ENCODE measurements around the gene PDE1A. TPM values are rescaled to one million over a fixed set of nuclear protein-coding genes. Genes with fewer than 3 reads are reported as not detected.

The PDE1A gene
- total RNA-seq, 1 experiment from 2014 or later: not detected

DNA sequence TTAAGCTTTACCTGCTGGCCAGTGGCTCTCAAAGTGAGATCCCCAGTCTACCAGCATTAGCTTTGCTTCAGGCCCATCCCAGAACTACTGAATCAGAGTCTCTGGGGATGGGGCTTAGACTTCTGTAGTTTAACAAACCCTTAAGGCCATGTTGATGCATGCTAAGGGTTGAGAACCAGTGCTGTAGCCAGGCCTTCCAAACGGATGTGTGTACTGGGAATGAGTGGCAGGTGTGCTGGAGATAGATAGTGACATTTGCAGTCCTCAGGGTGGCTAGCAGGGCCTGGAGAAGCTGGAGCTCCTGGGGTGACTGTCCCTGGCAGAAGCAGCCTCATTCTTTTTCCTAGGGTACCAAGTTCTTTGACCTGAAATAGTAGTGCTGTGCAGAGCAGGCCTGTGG, 292.6 kb downstream of the PDE1A start:
- Mint-ChIP-seq H3K27me3 (ENCODE audit: insufficient read depth, unreplicated experiment) (peaks cover 2% of the 10 kb centered on the region), H3K4me3 (ENCODE audit: unreplicated experiment) (no peak overlapping the region), H3K4me1 (ENCODE audit: low read depth, unreplicated experiment) (no peaks in the 10 kb centered on the region), H3K36me3 (ENCODE audit: insufficient read depth, unreplicated experiment) (no peaks in the 10 kb centered on the region), H3K9me3 (ENCODE audit: unreplicated experiment) (no peaks in the 10 kb centered on the region), H3K27ac (ENCODE audit: unreplicated experiment) (no peak overlapping the region)
- POLR2A ChIA-PET: no interaction called here
- TF ChIP-seq, protein P1, sequence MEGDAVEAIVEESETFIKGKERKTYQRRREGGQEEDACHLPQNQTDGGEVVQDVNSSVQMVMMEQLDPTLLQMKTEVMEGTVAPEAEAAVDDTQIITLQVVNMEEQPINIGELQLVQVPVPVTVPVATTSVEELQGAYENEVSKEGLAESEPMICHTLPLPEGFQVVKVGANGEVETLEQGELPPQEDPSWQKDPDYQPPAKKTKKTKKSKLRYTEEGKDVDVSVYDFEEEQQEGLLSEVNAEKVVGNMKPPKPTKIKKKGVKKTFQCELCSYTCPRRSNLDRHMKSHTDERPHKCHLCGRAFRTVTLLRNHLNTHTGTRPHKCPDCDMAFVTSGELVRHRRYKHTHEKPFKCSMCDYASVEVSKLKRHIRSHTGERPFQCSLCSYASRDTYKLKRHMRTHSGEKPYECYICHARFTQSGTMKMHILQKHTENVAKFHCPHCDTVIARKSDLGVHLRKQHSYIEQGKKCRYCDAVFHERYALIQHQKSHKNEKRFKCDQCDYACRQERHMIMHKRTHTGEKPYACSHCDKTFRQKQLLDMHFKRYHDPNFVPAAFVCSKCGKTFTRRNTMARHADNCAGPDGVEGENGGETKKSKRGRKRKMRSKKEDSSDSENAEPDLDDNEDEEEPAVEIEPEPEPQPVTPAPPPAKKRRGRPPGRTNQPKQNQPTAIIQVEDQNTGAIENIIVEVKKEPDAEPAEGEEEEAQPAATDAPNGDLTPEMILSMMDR (IDR thresholded peaks at IDR 0.05; ENCODE audit: insufficient read depth in 1 of 2, low read depth in 1 of 2, low read length in 1 of 2, severe bottlenecking in 1 of 2, unreplicated experiment in 1 of 2): no peak
- H3K9me3 ChIP-seq: no peaks in the 10 kb centered on the region
- H3K4me1 ChIP-seq: no peaks in the 10 kb centered on the region
- no peaks in the 10 kb centered on the region for H3K36me3 ChIP-seq (ENCODE audit: control insufficient read depth, insufficient read depth, low read length)
- no peak for DNase-seq
- no peak overlapping the region for H3K4me3 ChIP-seq (ENCODE audit: low read depth, low read length)
- BruUV-seq (replicated peaks): no TSS peak
- intact Hi-C loops (cut with micrococcal nuclease; ENCODE audit: unreplicated experiment): loop anchor here (10.0 kb wide), 1 partner anchor 559 kb away; no protein-coding TSS in a partner anchor
- CTCF ChIA-PET: no interaction called here
- no peaks in the 10 kb centered on the region for H3K27me3 ChIP-seq (replicated peaks; ENCODE audit: control insufficient read depth, insufficient read depth, low read length)

DNA sequence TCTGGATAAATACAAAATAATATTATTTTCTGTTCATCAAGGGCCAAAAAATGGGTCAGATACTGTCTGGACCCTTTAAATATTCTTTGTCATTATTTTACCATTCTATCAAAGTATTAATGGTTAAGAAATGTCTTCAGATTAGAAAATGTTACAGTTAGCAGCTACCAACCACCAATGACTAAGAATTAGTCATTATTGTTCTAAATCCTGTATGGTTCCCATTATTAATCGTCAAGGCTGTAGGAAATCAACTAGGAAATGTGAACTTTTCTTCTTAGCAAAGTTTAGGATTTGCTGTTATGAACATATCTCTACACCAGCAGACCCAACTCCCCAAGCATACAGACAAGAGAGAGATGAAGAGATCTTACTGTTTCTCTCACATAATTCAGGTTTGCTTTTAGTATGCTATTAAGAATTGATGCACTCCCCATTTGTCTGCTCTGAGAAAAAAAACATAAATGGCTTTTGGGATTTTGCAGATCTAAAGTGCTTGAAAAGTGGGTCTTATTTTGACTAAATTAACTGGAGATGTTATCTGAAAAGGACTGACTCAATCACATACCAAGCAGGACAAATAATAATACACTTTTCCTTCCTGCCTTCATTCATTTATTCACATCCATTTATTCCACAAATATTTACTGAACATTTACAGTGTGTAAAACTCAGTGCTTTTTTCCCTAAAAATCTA, 293.5 kb downstream of the PDE1A start:
- POLR2A ChIA-PET: no interaction called here
- Mint-ChIP-seq H3K4me1 (ENCODE audit: low read depth, unreplicated experiment) (no peaks in the 10 kb centered on the region), H3K27me3 (ENCODE audit: insufficient read depth, unreplicated experiment) (peaks cover 2% of the 10 kb centered on the region), H3K36me3 (ENCODE audit: insufficient read depth, unreplicated experiment) (no peaks in the 10 kb centered on the region), H3K27ac (ENCODE audit: unreplicated experiment) (no peak overlapping the region), H3K4me3 (ENCODE audit: unreplicated experiment) (no peak overlapping the region), H3K9me3 (ENCODE audit: unreplicated experiment) (no peaks in the 10 kb centered on the region)
- no TSS peak for BruUV-seq (replicated peaks)
- Histone ChIP-seq H3K4me3 (ENCODE audit: low read depth, low read length) (no peak overlapping the region), H3K36me3 (ENCODE audit: control insufficient read depth, insufficient read depth, low read length) (no peaks in the 10 kb centered on the region), H3K9me3 (no peaks in the 10 kb centered on the region), H3K4me1 (no peaks in the 10 kb centered on the region), H3K27me3 (replicated peaks; ENCODE audit: control insufficient read depth, insufficient read depth, low read length) (no peaks in the 10 kb centered on the region)
- DNase-seq: no peak
- TF ChIP-seq, protein P1 (IDR thresholded peaks at IDR 0.05; ENCODE audit: insufficient read depth in 1 of 2, low read depth in 1 of 2, low read length in 1 of 2, severe bottlenecking in 1 of 2, unreplicated experiment in 1 of 2): no peak
- CTCF ChIA-PET: no interaction called here
- intact Hi-C loops (cut with micrococcal nuclease; ENCODE audit: unreplicated experiment): loop anchor here (10.0 kb wide), 1 partner anchor 559 kb away; no protein-coding TSS in a partner anchor

DNA sequence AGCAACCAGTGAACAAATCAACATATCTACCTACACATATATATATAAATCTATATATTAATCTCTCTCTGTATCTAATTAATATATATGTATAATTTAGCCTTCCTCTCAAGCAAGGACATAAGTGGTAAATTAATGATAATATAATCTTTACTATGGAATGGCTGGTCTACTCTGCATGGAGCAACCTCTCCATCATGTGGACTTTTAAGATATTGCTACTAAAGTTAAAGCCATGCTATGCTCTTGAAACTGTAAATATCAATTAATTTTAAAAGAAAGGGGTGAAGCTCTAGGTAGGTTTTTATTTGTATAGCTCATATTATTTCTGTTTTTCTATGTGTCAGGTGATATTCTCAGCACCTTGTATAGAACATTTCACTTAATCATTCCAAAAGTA, 294.2 kb downstream of the PDE1A start:
- Mint-ChIP-seq H3K27me3 (ENCODE audit: insufficient read depth, unreplicated experiment) (peaks cover 2% of the 10 kb centered on the region), H3K4me3 (ENCODE audit: unreplicated experiment) (no peak overlapping the region), H3K27ac (ENCODE audit: unreplicated experiment) (no peak overlapping the region), H3K36me3 (ENCODE audit: insufficient read depth, unreplicated experiment) (no peaks in the 10 kb centered on the region), H3K4me1 (ENCODE audit: low read depth, unreplicated experiment) (no peaks in the 10 kb centered on the region), H3K9me3 (ENCODE audit: unreplicated experiment) (no peaks in the 10 kb centered on the region)
- no peaks in the 10 kb centered on the region for H3K9me3 ChIP-seq
- H3K36me3 ChIP-seq (ENCODE audit: control insufficient read depth, insufficient read depth, low read length): no peaks in the 10 kb centered on the region
- CTCF ChIA-PET: no interaction called here
- TF ChIP-seq, protein P1 (IDR thresholded peaks at IDR 0.05; ENCODE audit: insufficient read depth in 1 of 2, low read depth in 1 of 2, low read length in 1 of 2, severe bottlenecking in 1 of 2, unreplicated experiment in 1 of 2): no peak
- POLR2A ChIA-PET: no interaction called here
- no peak for DNase-seq
- no TSS peak for BruUV-seq (replicated peaks)
- no peak overlapping the region for H3K4me3 ChIP-seq (ENCODE audit: low read depth, low read length)
- H3K27me3 ChIP-seq (replicated peaks; ENCODE audit: control insufficient read depth, insufficient read depth, low read length): no peaks in the 10 kb centered on the region
- no peaks in the 10 kb centered on the region for H3K4me1 ChIP-seq
- intact Hi-C loops (cut with micrococcal nuclease; ENCODE audit: unreplicated experiment): loop anchor here (10.0 kb wide), 1 partner anchor 558 kb away; no protein-coding TSS in a partner anchor
